Measurements from ENCODE around the gene SIPA1L2.

- TF ChIP-seq YY1 (IDR thresholded peaks at IDR 0.05; ENCODE audit: extremely low read depth, insufficient replicate concordance, low read depth, low read length) (no peak), POLR2A (IDR thresholded peaks at IDR 0.05; ENCODE audit: borderline replicate concordance, extremely low read depth, insufficient read depth, insufficient read length) (no peak), CTCF (IDR thresholded peaks at IDR 0.05 in 2 of 3, conservative IDR thresholded peaks at IDR 0.05 in 1 of 3; ENCODE audit: borderline replicate concordance in 1 of 3, insufficient read depth in 1 of 3, low read depth in 2 of 3, low read length in 2 of 3) (no peak), POLR2AphosphoS5 (IDR thresholded peaks at IDR 0.05; ENCODE audit: low read depth, low read length) (no peak), REST (IDR thresholded peaks at IDR 0.05; ENCODE audit: low read depth) (no peak), RAD21 (IDR thresholded peaks at IDR 0.05; ENCODE audit: low read depth) (no peak), SIN3A (IDR thresholded peaks at IDR 0.05; ENCODE audit: low read depth) (no peak), MAX (IDR thresholded peaks at IDR 0.05) (no peak), ZNF274 (IDR thresholded peaks at IDR 0.05; ENCODE audit: low read depth, low read length) (no peak), SP1 (IDR thresholded peaks at IDR 0.05; ENCODE audit: low read depth) (no peak), ATF3 (IDR thresholded peaks at IDR 0.05) (no peak), ZFX (IDR thresholded peaks at IDR 0.05) (no peak), ELF1 (IDR thresholded peaks at IDR 0.05; ENCODE audit: borderline replicate concordance, low read depth) (no peak)
Measured at GRCh38 chr1:232614811-232615210, 15.1 kb downstream of the SIPA1L2 start.

All from HCT116 (cell line).